ENCODE results near the gene ACOT7.

ACOT7 gene

DNA sequence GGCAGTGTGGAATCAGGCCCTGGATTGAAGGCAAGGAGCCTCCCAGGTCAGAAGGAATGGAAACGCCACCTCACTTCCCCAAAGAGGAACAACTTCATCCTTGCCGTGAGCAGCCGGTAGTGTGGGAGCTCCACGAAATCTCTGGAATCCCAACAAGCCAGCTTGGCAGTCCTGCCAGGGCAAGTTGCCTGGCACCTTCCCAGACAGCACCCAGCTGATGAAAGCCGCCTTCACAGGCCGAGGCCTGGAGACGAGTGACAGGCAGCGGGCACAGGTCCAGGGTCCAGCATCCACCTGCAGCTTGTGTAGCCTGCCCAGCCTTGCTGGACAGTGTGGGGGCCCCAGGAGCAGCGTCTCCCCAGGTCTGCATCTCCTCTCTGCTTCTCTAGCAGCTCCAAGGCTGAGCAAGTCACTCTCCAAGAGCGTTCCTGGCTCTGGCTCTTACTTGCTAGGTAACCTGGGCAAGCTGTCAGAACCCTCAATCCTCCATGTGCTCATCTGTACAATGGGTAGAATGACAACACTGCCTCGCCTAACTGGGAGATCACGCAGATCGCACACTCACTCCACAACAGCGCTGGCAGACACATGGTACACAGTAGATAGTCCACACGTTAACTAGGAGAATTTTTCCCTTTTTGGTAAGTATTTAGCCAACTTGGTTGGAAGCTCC, 43.0 kb downstream of the ACOT7 start:
- peaks cover 37% of the 10 kb centered on the region for H3K4me1 Mint-ChIP-seq
- peak overlapping the region; percentile 45 for H3K27ac Mint-ChIP-seq
- no peak for DNase-seq (ENCODE audit: low spot score in 2 of 2)
- no peak overlapping the region for H3K4me3 Mint-ChIP-seq
- H3K36me3 Mint-ChIP-seq: no peaks in the 10 kb centered on the region
- ATAC-seq: no peak
- no peaks in the 10 kb centered on the region for H3K9me3 Mint-ChIP-seq

DNA sequence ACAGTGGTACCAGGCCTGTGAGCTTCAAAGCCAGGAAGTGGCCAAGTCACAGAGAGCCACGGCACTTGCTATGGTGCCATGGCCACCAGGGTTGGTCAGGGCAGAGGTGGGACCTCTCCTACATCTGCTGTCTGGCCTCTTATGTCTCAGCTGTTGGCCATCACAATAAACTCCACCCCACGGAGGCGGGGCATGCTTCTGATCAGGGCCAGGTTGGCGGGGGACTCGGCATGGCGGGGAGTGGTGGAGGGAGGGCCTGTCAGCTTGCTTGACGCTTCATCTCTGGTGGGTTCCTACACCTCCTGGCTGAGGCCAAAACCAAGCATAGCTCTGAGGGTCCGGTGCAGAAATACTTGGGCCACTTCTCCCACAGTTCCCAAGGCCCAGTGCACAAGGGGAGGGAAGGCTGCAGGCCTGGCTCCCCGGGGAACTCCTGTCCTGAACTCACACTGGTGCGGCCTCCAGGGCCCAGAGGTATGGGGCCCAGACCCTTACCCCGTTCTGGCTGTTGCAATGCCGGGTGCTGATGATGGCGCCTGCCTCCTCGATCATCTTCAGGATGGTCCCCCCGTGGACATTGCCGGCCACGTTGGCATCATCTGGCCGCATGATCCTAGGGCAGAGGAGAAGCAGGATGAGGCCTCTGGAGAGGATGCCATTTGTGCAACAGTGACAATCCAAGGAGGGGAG, 44.2 kb downstream of the ACOT7 start:
- Mint-ChIP-seq H3K36me3 (no peaks in the 10 kb centered on the region), H3K4me3 (peak overlapping the region; percentile 61), H3K27ac (peak overlapping the region; percentile 92), H3K9me3 (no peaks in the 10 kb centered on the region), H3K4me1 (peaks cover 32% of the 10 kb centered on the region)
- DNase-seq (ENCODE audit: low spot score in 2 of 2): no peak
- ATAC-seq: peak; percentile 2

DNA sequence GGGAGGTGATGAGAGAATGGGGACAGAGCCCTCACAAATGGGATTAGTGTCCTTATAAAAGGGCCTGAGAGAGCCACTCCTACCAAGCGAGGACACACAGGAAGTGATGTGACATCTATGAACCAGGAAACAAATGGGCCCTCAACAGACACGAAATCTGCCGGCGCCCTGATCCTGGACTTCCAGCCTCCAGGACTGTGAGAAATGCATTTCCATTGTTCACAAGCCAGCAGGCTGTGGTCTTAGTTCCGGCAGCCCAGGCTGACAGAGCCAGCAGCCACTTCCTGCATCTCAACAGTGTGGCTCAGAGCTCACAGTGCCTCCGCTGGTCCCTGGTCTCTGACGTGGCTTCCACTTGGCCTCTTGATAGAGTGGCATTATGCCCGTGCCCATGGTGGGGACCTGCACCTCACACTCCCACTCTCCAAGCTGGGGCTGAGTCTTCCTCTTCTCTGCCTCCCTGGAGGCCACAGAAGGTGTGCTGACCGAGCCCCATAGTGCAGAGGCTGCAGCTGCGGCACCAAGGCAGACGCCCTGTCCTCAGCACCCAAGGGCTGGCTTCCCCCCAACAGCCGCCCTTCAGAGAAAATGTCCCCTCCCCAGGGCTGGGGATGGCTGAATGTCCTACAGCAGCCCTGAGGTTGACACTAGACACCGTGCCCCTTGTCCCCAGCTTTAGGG, 44.9 kb downstream of the ACOT7 start:
- H3K36me3 Mint-ChIP-seq: no peaks in the 10 kb centered on the region
- DNase-seq (ENCODE audit: low spot score in 2 of 2) (peak; percentile 48 to 76), ATAC-seq (peak; percentile 92)
- peak overlapping the region; percentile 61 for H3K4me3 Mint-ChIP-seq
- peak overlapping the region; percentile 92 for H3K27ac Mint-ChIP-seq
- no peaks in the 10 kb centered on the region for H3K9me3 Mint-ChIP-seq
- H3K4me1 Mint-ChIP-seq: peaks cover 34% of the 10 kb centered on the region

DNA sequence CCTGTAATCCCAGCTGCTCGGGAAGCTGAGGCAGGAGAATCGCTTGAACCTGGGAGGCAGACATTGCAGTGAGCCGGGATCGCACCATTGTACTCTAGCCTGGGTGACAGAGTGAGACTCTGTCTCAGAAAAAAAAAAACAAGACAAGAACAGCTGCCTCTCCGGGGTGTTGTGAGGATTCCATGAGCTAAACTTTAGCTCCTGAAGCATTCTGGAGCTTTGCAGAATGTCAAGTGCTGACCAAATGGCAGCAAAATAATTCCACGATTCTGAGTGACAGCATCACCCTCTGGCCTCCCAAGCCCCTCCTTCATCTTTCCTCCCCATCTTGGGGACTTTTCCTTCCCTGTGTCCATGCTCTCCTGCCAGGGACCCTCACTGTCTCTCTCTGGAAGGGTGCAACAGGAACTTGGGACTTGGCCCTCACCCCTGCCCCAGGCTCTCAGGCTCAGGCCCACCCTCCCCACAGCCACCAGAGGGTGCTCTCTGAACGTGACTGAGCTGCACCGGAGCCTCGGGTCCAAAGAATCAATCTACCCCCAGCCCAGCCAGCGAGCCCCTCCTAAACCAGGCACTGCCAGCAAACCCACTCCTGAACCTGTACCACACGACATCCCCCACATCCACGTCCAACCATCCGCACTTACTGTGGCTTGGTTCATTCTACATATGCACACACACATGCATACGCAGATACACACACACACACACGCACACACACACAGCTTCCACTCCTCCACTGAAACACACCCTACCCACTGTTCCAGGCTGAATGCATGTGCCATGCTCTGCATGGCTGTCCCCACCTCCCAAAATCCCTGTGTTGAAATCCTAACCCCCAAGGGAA, 45.7 kb downstream of the ACOT7 start:
- H3K27ac Mint-ChIP-seq: peak overlapping the region; percentile 92
- peak; percentile 50 to 78 for DNase-seq (ENCODE audit: low spot score in 2 of 2)
- peak overlapping the region; percentile 61 for H3K4me3 Mint-ChIP-seq

DNA sequence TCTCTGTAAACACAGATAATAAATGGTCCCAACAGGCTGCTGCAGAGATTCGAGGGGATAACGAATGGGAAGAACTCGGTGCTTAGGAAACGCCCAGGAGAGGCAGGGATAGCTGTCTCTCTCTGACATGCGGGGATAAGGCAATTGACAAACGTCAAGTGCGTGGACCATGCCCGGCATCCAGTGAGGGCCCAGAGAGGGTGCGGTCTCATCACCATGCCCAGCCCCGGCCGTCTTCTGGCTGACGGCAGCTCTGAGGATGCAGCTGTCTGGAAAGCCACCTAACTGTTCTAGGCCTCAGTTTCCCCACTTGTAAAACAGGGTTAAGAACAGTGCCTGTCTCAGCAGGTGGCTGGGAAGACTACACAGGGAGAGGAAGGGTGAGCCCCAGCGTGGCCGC, 48.1 kb downstream of the ACOT7 start:
- Mint-ChIP-seq H3K9me3 (no peaks in the 10 kb centered on the region), H3K36me3 (no peaks in the 10 kb centered on the region), H3K4me3 (no peak overlapping the region), H3K27ac (peak overlapping the region; percentile 92), H3K4me1 (peaks cover 39% of the 10 kb centered on the region)
- DNase-seq (ENCODE audit: low spot score in 2 of 2) (no peak), ATAC-seq (no peak)

More for the DNA sequence above, 45.7 kb downstream of the ACOT7 start:
- H3K36me3 Mint-ChIP-seq: no peaks in the 10 kb centered on the region
- ATAC-seq: peak; percentile 70
- H3K9me3 Mint-ChIP-seq: no peaks in the 10 kb centered on the region
- H3K4me1 Mint-ChIP-seq: peaks cover 39% of the 10 kb centered on the region

DNA sequence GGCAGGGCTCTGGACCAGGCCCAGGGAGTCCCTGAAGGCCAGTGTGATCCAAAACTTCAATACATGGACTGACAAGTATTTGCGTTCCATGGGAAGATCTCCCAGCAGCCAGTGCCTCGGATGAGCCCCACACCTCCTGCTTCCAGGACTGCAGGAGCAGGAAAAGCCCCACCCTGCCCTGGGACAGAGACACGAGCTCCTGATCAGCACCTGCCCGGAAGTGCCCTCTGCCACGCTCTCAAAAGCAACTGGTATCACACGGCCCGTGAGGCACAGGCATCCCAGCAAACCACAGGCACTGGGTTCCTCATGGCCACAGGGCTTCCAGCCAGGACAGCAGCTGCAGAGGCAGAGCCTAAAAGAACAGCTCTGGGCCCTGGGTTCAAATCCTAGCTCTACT, 48.6 kb downstream of the ACOT7 start:
- Mint-ChIP-seq H3K36me3 (no peaks in the 10 kb centered on the region), H3K4me3 (no peak overlapping the region), H3K4me1 (peaks cover 39% of the 10 kb centered on the region), H3K27ac (no peak overlapping the region), H3K9me3 (no peaks in the 10 kb centered on the region)
- no peak for DNase-seq (ENCODE audit: low spot score in 2 of 2)
- ATAC-seq: no peak

DNA sequence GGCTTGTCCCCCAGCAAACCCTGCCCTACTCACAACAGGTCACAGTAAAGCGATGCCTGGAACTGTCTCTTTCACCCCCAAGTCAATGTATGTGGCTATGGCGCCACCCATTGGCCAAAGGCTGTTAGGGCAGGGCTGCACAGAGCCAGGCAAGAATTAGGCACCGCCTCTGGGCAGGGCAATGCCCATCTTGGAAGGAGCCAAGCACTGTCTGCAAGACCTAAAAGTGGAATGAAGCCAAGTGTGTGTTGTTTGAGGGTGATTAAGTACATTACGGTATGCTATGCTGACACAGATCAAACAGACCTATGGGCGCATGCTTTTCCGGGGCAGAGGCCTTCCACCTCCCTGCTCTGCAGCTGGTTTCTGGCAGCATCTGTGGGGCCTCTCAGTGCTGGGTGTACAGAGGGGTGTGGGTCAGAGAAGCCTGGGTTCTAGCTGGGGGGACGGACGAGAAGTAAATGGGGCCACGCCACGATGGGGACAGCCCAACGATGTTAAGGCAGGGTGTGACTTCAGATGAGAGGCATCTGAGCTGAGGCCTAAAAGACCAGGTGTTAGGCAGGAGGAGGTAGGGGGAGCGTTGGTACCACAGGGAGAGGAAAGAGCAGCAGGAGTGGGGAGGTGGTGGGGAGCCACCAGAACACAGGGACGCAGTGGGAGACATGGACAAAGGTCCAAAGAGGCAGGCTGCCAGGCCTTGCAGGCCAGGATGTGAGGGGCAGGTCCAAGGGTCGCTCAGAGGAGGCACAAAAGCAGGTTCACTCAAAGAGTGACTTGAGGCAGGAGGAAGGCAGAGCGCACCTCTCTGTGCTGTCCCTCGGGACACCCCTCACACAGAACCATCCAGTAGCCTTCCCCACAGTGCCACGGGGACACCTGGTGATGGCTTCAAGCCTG, 49.8 kb downstream of the ACOT7 start:
- peak; percentile 53 to 80 for DNase-seq (ENCODE audit: low spot score in 2 of 2)
- H3K27ac Mint-ChIP-seq: peak overlapping the region; percentile 67
- H3K36me3 Mint-ChIP-seq: no peaks in the 10 kb centered on the region
- H3K4me3 Mint-ChIP-seq: no peak overlapping the region
- peaks cover 27% of the 10 kb centered on the region for H3K4me1 Mint-ChIP-seq
- H3K9me3 Mint-ChIP-seq: no peaks in the 10 kb centered on the region
- peak; percentile 65 for ATAC-seq

DNA sequence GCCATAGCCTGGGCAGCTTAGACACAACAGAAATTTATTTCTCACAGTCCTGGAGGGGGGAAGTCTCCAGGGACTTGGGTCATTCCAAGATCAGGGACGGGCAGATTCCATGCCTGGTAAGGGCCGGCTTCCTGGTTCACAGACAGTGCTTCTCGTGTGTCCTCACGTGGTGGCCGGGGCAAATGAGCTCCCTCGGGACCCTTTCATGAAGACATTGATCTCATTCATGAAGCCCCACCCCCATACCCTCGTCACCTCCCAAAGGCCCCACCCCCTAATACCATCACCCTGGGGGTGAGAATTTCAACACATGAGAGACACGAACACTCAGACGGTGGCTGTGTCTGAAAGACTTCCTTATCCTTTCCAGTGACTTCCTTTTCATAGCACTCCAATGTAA, 51.5 kb downstream of the ACOT7 start:
- peaks cover 14% of the 10 kb centered on the region for H3K4me1 Mint-ChIP-seq
- ATAC-seq (no peak), DNase-seq (ENCODE audit: low spot score in 2 of 2) (no peak)
- H3K9me3 Mint-ChIP-seq: no peaks in the 10 kb centered on the region
- H3K27ac Mint-ChIP-seq: no peak overlapping the region
- H3K4me3 Mint-ChIP-seq: no peak overlapping the region
- no peaks in the 10 kb centered on the region for H3K36me3 Mint-ChIP-seq

DNA sequence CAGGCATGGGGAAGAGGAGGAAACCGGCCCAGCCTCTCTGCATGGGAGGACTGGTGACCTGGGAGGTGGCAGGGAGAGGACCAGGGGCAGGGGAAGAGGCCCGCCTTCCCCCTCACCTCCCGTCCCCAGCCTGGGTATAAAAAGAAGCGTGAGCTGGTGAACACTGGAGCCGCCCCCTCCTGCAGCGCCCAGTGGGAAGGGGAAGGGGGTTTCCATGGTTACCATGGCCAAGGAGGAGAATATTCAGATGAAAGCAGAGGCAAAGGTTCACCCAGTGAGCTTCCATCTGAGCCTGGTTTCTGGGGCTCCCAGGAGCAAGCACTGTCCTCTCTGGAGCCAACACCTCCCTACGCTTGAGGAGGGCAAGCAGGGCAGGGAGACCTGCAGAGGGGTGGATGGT, 54.9 kb downstream of the ACOT7 start:
- Mint-ChIP-seq H3K4me3 (no peak overlapping the region), H3K9me3 (no peaks in the 10 kb centered on the region), H3K4me1 (peaks cover 5% of the 10 kb centered on the region), H3K36me3 (peaks cover 6% of the 10 kb centered on the region), H3K27ac (no peak overlapping the region)
- ATAC-seq (no peak), DNase-seq (ENCODE audit: low spot score in 2 of 2) (no peak)

DNA sequence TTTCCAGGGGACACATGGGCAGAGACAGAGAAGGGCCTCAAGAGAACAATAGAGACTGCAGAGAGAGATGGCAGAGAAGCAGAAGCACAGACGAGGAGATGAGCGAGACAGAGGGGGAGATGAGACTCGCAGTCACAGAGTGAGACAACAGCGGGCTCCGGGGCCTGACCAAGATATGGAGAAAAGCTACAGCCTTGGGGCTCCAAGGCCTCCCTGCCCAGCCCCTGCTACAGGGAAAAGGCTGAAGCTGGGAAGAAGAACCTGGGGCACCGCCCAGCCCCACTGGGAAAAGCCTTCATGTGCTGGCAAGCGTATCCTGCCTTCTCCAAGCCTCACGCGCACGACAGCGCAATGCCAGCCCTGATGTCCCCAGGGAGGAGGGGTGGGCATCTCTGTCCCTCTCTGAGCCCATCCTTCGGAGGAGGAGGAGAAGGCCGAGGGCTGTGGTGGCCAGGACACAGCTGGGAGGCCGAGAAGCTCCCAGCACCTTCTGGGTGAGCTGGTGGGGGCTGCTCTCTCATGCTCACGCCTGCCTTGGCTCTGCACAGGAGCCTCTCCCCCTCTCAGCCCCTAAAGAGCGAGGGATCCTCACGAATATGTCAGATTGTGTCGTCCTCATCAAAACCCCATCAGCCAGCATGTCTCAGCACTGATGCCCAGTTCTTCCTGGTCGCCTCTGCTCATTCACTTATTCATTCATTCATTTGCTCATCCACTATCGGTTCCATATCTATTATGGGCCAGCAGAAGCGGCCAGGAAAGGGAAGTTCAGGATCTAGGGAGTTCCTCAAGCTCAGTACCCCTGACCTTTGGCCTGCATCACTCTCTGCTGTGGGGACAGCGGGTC, 56.6 kb downstream of the ACOT7 start:
- no peaks in the 10 kb centered on the region for H3K9me3 Mint-ChIP-seq
- no peak overlapping the region for H3K4me3 Mint-ChIP-seq
- ATAC-seq (no peak), DNase-seq (ENCODE audit: low spot score in 2 of 2) (no peak)
- no peak overlapping the region for H3K27ac Mint-ChIP-seq
- peaks cover 6% of the 10 kb centered on the region for H3K36me3 Mint-ChIP-seq
- no peaks in the 10 kb centered on the region for H3K4me1 Mint-ChIP-seq

DNA sequence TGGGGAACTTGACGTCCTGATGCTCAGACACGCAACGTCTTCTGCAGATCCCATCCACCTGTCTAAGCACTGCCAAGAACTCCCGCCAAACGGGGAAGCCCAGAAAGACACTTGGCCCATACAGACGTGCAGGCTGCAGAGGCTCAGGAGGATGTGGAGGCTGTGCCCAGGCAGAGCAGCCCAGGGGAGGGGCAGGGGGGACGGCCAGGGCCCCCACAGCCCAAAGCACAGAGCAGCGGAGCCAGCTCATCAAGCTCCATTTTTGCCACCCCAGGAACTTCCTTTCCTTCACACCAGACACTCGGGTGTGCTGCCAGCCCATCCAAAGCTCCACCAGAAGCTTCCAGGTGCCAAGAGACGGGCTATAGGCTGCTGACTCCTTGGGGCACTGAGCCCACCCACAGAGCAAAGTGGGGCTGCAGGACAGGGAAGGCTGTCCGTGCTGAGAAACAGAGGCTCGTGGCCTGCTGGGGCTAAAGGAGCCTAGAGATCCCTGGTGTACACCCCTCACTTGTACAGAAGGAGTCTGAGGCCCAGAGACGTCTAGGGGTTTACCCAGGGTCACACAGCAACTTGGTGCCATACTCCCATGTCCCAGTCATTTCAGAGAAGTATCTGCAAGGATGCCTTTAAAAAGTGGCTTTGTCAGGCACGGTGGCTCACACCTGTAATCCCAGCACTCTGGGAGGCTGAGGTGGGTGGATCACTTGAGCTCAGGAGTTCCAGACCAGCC, 59.1 kb downstream of the ACOT7 start:
- ATAC-seq: no peak
- H3K27ac Mint-ChIP-seq: no peak overlapping the region
- H3K9me3 Mint-ChIP-seq: no peaks in the 10 kb centered on the region
- H3K36me3 Mint-ChIP-seq: peaks cover 6% of the 10 kb centered on the region
- no peak overlapping the region for H3K4me3 Mint-ChIP-seq
- DNase-seq (ENCODE audit: low spot score in 2 of 2): no peak
- H3K4me1 Mint-ChIP-seq: no peaks in the 10 kb centered on the region

DNA sequence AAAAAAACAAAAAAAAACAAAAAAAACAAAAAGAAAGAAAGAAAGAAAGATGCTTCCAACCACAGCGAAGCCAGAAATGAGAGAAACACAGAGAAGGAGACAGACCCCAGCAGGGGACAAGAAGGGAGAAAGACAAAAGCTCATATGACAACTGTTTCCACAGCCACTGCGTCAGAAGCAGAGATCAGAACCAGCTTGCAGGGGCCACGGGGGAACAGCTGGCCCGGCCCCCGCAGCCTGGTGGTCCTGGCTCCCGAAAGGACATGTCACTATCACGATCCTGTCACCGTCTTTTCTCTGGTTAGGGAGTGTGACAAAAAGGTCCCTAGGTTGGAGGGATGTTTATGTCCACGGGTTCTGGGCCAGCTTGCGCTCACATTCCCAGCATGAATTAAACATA, 60.7 kb downstream of the ACOT7 start:
- peaks cover 6% of the 10 kb centered on the region for H3K4me1 Mint-ChIP-seq
- peaks cover 6% of the 10 kb centered on the region for H3K36me3 Mint-ChIP-seq
- H3K4me3 Mint-ChIP-seq: no peak overlapping the region
- H3K27ac Mint-ChIP-seq: no peak overlapping the region
- no peak for DNase-seq (ENCODE audit: low spot score in 2 of 2)
- no peaks in the 10 kb centered on the region for H3K9me3 Mint-ChIP-seq
- no peak for ATAC-seq

DNA sequence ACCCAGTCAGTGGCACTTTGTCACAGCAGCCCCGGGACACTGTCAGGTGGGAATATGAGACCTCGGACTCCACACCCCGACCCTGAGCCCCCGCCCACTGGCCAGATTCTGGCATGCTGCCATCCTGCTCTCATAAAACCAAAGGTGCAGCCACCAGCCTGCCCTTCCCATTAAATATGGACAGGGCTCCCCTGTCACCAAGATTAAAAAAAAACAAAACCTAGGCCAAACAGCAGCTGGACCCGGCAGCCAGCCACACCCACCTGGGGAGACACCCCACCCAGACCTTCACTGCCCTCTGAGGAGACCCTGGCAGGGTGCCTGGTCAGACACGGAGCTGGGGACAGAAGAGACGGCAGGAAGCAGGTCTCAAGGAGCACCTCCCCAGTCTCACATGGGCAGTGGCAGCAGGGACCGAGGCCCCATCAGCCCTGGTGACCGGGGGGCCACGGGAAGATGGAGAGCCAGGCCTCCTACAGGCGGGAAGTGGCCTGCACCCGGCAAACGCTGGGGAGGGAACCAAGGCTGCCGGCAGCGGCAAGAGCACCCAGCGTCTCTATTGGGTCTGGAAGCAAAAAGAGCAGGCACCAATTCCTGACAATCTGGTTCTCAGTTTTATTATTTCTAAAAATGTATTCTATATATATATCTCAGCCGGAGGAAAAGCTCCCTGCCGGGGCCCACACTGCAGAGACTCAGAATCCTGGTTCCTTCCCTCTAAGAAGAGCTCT, 61.9 kb downstream of the ACOT7 start:
- Mint-ChIP-seq H3K27ac (no peak overlapping the region), H3K36me3 (peaks cover 12% of the 10 kb centered on the region), H3K9me3 (no peaks in the 10 kb centered on the region), H3K4me1 (peaks cover 6% of the 10 kb centered on the region), H3K4me3 (no peak overlapping the region)
- ATAC-seq: no peak
- DNase-seq (ENCODE audit: low spot score in 2 of 2): no peak
